IPS DF 6.9 (cell line): Measurements from ENCODE around the gene KRTAP10-7.
"Not testable (repeated sequence)": the region's sequence is repeated elsewhere in the genome, so short reads cannot be mapped to it uniquely, and the experiment has no call there.

ENCODE experiments used
- DNase-seq: peaks from one replicate; pipeline ENCODE4 v3.0.0-alpha.2; 2013; ENCODE audit warnings: low read depth, low spot score
- H3K27ac ChIP-seq: one replicate; pipeline ENCODE4 v1.5.1; 2013; ENCODE audit warnings: low read length, control low read depth
- H3K27me3 ChIP-seq: 2 replicates; pipeline ENCODE4 v1.6.1; 2013; ENCODE audit warnings: mild to moderate bottlenecking, low read length; ENCODE audit not compliant: control insufficient read depth, insufficient read depth
- H3K36me3 ChIP-seq: 2 replicates; pipeline ENCODE4 v1.6.1; 2013; ENCODE audit warnings: low read length; ENCODE audit not compliant: control insufficient read depth, insufficient read depth
- H3K4me1 ChIP-seq: 2 replicates; pipeline ENCODE4 v1.6.1; 2013; ENCODE audit warnings: low read length; ENCODE audit not compliant: control insufficient read depth, insufficient read depth
- H3K4me3 ChIP-seq: 2 replicates; pipeline ENCODE4 v1.5.1; 2013; ENCODE audit warnings: mild to moderate bottlenecking, low read length
- H3K9me3 ChIP-seq: 2 replicates; pipeline ENCODE4 v1.6.1; 2013; ENCODE audit warnings: low read length, inconsistent platforms; ENCODE audit not compliant: control insufficient read depth, insufficient read depth
- WGBS: extraction: QIAGEN DNeasy Blood & Tissue Kit; methylation state at CpG from one replicate; pipeline ENCODE4 v1.1.7; 2013; ENCODE audit warnings: mixed read lengths, missing lambda C conversion rate; ENCODE audit not compliant: insufficient read length, insufficient coverage; 5-methylcytosine and 5-hydroxymethylcytosine counted together

The KRTAP10-7 gene

DNA sequence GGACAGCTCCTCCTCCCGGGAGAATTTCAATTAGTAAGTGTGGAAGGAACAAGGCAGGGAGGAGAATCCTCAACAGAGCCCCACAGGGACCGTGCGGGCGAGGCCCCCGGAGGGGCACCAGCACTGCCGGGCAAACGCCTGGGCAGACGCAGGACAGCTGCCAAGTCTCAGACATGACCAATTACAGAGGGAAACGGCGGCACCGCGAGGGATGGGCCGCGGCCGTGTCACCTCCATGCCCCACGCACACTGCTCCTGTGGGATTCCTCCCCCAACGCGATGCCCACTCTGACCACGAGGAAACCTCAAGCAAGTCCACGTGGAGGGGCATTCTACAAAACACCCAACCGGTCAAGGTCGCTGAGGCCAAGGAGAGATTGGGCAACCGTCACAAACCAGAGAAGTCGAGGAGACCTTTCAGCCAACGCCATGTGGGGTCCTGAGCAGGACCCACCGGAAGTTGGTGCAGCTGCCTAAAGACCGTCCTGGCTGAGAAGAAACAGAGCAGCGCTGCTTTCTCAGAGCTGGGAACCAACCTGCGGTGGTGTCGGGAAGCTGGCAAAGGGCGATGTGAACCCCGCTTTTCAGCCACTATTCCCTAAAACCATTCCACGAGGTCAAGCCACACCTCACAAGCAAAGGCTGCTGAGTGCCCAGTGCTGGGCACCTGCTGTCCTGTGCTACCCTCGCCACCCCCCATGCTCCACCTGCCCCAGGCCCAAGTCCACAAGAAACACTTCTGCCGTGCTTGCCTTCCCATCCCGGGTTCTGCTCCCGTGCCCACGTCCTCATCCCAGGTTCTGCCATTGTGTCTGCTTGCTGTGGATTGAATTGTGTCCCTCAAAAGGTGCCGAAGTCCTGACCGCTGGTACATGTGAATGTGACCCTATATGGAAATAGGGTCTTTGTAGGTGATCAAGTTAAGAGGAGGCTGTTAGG is 28.3 kb upstream of the KRTAP10-7 start:
- H3K27me3 ChIP-seq, result no peaks in the 10 kb centered on the region
- 0 out of 2 replicates have a peak, but pooled peaks cover 3% of the 10 kb centered on the region for H3K4me1 ChIP-seq
- no peaks in the 10 kb centered on the region for H3K9me3 ChIP-seq
- WGBS, result no CpG with 5 or more reads among the region's 40 CpGs
- no peak for DNase-seq
- no peak overlapping the region for H3K27ac ChIP-seq
- H3K4me3 ChIP-seq, result no peak overlapping the region
- peaks cover 4% of the 10 kb centered on the region; the same call in 1 of the 2 replicates for H3K36me3 ChIP-seq

DNA sequence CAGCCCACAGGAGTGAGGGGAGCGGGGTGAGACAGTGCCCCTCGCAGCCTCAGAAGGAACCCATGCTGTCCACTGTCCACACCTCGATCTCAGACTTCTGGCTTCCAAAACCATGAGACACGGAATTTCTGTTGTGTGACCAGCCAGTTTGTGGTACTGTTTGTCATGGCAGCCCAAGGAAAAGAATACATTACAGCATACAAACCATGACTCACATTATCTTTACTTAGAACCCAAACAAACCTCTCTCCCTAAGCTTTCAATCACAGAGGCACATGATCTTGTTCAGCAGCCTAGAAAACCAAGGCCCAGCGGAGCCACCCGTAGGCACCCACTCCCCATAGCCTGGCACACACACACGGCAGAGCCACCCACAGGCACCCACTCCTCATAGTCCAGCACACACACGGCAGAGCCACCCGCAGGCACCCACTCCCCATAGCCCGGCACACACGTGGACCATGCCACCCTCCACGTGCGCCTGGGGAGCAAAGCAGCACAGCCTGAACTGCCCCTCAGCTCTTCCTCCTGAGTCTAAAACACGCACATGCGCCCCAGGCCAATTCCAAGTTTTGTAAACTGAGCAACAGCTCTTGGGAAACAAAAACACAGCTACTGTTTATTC is 27.3 kb upstream of the KRTAP10-7 start:
- H3K9me3 ChIP-seq, result no peaks in the 10 kb centered on the region; the same call in 1 of the 2 replicates
- H3K27ac ChIP-seq, result no peak overlapping the region
- H3K36me3 ChIP-seq, result peaks cover 4% of the 10 kb centered on the region; the same call in 1 of the 2 replicates
- no peaks in the 10 kb centered on the region for H3K27me3 ChIP-seq
- DNase-seq, result no peak
- WGBS, result no CpG with 5 or more reads among the region's 15 CpGs
- no peak overlapping the region for H3K4me3 ChIP-seq
- H3K4me1 ChIP-seq, result 0 out of 2 replicates have a peak, but pooled peaks cover 3% of the 10 kb centered on the region

DNA sequence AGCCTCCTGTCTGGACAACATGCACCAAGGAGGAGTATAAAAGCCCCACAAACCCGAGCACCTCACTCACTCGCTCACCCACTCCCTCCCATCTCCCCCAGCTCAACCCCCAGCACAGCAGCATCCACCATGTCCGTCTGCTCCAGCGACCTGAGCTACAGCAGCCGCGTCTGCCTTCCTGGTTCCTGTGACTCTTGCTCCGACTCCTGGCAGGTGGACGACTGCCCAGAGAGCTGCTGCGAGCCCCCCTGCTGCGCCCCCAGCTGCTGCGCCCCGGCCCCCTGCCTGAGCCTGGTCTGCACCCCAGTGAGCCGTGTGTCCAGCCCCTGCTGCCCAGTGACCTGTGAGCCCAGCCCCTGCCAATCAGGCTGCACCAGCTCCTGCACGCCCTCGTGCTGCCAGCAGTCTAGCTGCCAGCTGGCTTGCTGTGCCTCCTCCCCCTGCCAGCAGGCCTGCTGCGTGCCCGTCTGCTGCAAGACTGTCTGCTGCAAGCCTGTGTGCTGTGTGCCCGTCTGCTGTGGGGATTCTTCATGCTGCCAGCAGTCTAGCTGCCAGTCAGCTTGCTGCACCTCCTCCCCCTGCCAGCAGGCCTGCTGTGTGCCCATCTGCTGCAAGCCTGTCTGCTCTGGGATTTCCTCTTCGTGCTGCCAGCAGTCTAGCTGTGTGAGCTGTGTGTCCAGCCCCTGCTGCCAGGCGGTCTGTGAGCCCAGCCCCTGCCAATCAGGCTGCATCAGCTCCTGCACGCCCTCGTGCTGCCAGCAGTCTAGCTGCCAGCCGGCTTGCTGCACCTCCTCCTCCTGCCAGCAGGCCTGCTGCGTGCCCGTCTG is 26.6 kb upstream of the KRTAP10-7 start, which contains the start of gene KRTAP10-4:
TSS of gene KRTAP10-4 (plus strand) at position 100 of the 827 bp plus-strand sequence. CDS start at position 130, 30 bp downstream.
- H3K36me3 ChIP-seq, H3K27me3 ChIP-seq, DNase-seq, H3K9me3 ChIP-seq, H3K4me1 ChIP-seq, H3K27ac ChIP-seq, H3K4me3 ChIP-seq: not testable (repeated sequence)
- WGBS, result no CpG with 5 or more reads among the region's 25 CpGs

DNA sequence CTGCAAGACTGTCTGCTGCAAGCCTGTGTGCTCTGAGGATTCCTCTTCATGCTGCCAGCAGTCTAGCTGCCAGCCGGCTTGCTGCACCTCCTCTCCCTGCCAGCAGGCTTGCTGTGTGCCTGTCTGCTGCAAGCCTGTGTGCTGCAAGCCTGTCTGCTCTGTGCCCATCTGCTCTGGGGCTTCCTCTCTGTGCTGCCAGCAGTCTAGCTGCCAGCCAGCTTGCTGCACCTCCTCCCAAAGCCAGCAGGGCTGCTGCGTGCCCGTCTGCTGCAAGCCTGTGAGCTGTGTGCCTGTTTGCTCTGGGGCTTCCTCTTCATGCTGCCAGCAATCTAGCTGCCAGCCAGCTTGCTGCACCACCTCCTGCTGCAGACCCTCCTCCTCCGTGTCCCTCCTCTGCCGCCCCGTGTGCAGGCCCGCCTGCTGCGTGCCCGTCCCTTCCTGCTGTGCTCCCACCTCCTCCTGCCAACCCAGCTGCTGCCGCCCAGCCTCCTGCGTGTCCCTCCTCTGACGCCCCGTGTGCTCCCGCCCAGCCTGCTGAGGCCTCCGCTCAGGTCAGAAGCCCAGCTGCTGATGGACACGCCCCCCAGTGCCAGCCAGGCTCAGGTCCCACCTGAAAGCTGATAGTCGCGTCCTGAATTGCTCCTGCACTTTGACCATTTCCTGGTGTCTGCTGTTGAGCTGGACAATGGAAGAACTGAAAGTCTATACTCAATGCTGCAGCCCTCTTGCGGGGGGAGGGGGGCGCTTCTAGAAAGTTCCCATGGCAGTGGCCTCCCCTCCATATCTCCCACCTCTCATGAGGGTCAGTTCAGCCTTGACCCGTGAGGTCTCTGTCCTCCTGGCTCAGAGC is 25.7 kb upstream of the KRTAP10-7 start:
- H3K9me3 ChIP-seq, result no peaks in the 10 kb centered on the region; the same call in 1 of the 2 replicates
- no peak for DNase-seq
- no peaks in the 10 kb centered on the region for H3K27me3 ChIP-seq
- no CpG with 5 or more reads among the region's 21 CpGs for WGBS
- H3K36me3 ChIP-seq, result no peaks in the 10 kb centered on the region
- H3K4me3 ChIP-seq, result no peak overlapping the region
- 0 out of 2 replicates have a peak, but pooled peaks cover 3% of the 10 kb centered on the region for H3K4me1 ChIP-seq
- H3K27ac ChIP-seq, result no peak overlapping the region

DNA sequence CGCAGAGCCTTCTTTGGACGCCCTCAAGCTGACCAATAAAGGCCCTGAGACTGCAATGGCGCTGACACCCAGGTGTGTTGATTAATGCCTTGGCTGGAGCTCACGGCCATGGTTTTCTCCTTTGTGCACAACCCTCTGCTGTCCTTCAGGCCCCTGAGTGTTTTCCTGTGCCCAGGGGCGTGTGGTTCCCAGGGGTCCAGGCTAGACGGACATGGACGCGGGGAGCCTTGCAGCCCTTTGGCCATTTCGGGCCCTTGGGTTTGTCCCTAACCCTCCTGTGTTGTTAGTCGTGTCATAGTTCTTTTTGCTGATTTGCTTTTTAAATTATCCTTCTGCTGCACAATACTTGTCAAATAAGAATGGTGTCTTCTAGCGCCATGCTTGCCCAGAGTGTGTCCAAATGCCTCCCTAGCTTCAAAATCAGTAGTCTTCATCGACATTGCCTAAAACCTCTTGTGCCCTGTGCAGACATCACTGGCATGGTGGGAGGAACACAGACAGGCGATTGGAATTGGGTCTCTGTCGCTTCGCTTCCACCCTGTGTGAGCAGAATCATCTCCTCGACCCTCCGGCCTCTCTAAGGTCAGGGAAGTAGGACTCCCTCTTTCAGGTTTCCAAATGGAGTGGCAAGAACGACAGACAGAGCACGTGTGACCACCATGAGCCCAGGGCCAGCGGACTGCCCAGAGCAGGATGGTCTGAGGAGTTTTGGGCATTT is 24.9 kb upstream of the KRTAP10-7 start:
- Histone ChIP-seq H3K36me3 (no peaks in the 10 kb centered on the region), H3K27ac (no peak overlapping the region), H3K4me3 (no peak overlapping the region), H3K27me3 (no peaks in the 10 kb centered on the region), H3K4me1 (0 out of 2 replicates have a peak, but pooled peaks cover 3% of the 10 kb centered on the region), H3K9me3 (no peaks in the 10 kb centered on the region; the same call in 1 of the 2 replicates)
- no peak for DNase-seq
- WGBS, result no CpG with 5 or more reads among the region's 20 CpGs

DNA sequence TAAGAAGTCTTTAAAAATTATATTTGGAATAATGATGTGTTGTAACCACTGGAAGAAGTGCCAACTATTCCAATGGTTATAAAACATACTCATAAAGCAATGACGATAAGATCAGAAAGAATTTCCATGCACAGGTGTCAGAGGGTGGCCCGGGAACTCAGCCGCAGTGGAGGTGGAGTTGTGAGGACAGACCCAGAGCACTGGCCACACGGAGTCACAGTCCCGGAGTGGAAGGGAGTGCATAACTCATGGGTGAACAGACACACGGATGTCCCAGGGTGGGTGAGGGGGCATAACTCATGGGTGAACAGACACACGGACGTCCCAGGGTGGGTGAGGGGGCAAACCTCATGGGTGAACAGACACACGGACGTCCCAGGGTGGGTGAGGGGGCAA is 24.4 kb upstream of the KRTAP10-7 start:
- Histone ChIP-seq H3K4me3 (no peak overlapping the region), H3K27ac (no peak overlapping the region), H3K4me1 (0 out of 2 replicates have a peak, but pooled peaks cover 3% of the 10 kb centered on the region), H3K9me3 (no peaks in the 10 kb centered on the region; the same call in 1 of the 2 replicates), H3K27me3 (no peaks in the 10 kb centered on the region), H3K36me3 (no peaks in the 10 kb centered on the region)
- DNase-seq, result no peak
- no CpG with 5 or more reads among the region's 10 CpGs for WGBS

DNA sequence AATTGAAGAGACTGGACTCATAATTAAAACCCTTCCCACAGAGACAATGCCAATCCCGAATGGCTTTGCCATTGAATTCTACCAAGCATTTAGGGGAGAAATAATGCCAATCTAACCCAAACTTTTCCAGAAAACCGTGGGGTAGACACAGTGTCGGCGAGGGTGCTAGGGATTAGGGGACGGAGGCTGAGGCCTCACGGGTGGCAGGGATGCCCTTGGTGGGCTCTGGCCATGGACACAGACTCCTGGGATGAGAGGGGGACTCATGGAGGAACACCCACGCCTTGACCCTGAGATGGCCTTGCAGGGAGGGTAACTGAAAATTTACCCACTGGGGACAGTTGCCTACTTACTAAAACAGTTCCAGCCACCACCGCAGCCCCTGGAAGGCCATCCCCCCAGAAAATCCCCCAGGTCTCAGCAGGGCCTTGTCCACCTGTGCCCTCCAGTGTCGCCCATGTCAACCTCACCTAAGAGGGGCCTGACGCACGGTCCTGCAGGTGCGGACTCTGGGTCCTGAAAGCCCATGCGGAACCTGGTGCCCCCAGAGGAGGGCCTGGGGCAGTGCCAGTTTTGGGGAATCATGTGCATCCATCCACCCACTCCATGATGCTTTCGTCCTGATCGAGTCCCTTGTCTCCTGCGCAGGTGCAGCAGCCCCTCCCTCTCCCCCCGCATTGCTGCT is 21.9 kb upstream of the KRTAP10-7 start:
- Histone ChIP-seq H3K27ac (no peak overlapping the region), H3K4me1 (0 out of 2 replicates have a peak, but pooled peaks cover 3% of the 10 kb centered on the region), H3K9me3 (no peaks in the 10 kb centered on the region; the same call in 1 of the 2 replicates), H3K36me3 (no peaks in the 10 kb centered on the region), H3K27me3 (no peaks in the 10 kb centered on the region), H3K4me3 (no peak overlapping the region)
- no peak for DNase-seq
- no CpG with 5 or more reads among the region's 17 CpGs for WGBS

DNA sequence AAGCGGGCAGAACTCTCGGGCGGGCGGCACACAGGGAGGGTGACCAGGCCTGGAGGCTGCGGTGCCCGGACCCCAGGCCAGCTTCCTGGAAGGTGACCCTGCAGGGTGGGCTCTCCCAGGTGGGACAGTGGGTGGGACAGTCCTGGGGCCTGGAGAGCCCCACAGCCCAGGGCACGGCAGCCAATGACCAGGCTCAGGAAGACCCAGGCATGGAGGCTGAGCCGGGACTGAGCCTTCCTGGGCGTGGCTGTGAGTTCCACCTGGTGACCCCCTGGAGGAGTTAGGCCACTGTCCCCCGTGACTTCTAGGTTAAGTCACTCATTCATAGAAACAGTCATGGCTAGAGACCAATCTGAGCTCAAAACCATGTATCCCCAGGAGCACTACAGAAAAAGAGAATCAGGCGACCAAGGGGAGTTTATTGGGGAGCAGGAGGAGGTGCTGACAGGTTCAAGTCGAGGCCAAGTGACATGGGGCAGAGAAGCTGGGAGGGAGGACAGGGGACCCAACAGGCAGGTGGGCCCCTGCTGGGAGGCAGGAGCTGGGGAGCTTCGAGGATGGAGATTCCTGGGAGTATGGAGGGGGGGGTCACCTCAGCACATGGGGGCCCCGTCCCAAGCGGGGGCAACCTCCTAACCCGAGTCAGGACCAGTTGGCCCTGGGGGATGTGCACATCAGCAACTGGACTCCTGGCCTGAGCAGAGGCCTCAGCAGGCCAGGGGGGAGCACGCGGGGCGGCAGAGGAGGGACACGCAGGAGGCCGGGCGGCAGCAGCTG is 21.2 kb upstream of the KRTAP10-7 start:
- DNase-seq, result no peak
- no peak overlapping the region for H3K27ac ChIP-seq
- WGBS, result no CpG with 5 or more reads among the region's 22 CpGs
- H3K9me3 ChIP-seq, result no peaks in the 10 kb centered on the region; the same call in 1 of the 2 replicates
- H3K27me3 ChIP-seq, result no peaks in the 10 kb centered on the region
- H3K36me3 ChIP-seq, result no peaks in the 10 kb centered on the region
- H3K4me1 ChIP-seq, result 0 out of 2 replicates have a peak, but pooled peaks cover 3% of the 10 kb centered on the region
- H3K4me3 ChIP-seq, result no peak overlapping the region
